Measurements from ENCODE around the gene MYO15A.

Gene MYO15A

GRCh38 chr17:18163547-18163946 lies 55.0 kb downstream of the MYO15A start:
- Mint-ChIP-seq H3K27ac (no peak overlapping the region), H3K4me1 (peaks cover 8% of the 10 kb centered on the region), H3K4me3 (no peak overlapping the region), H3K27me3 (no peaks in the 10 kb centered on the region), H3K9me3 (no peaks in the 10 kb centered on the region), H3K36me3 (no peaks in the 10 kb centered on the region)
- DNase-seq (ENCODE audit: low spot score in 2 of 2) (no peak), ATAC-seq (ENCODE audit: low read depth) (no peak)

- ATAC-seq (ENCODE audit: low read depth) (no peak), DNase-seq (ENCODE audit: low spot score in 2 of 2) (no peak)
- Mint-ChIP-seq H3K27ac (no peak overlapping the region), H3K4me1 (no peaks in the 10 kb centered on the region), H3K9me3 (no peaks in the 10 kb centered on the region), H3K4me3 (no peak overlapping the region), H3K36me3 (no peaks in the 10 kb centered on the region), H3K27me3 (no peaks in the 10 kb centered on the region)
Measured at GRCh38 chr17:18166894-18167293, 58.3 kb downstream of the MYO15A start.

GRCh38 chr17:18167421-18167820 lies 58.9 kb downstream of the MYO15A start:
- Mint-ChIP-seq H3K27ac (no peak overlapping the region), H3K36me3 (no peaks in the 10 kb centered on the region), H3K27me3 (no peaks in the 10 kb centered on the region), H3K4me1 (no peaks in the 10 kb centered on the region), H3K4me3 (no peak overlapping the region), H3K9me3 (no peaks in the 10 kb centered on the region)
- ATAC-seq (ENCODE audit: low read depth) (no peak), DNase-seq (ENCODE audit: low spot score in 2 of 2) (no peak)

- H3K4me3 Mint-ChIP-seq: no peak overlapping the region
- ATAC-seq (ENCODE audit: low read depth): no peak
Measured at GRCh38 chr17:18172531-18173278, 64.1 kb downstream of the MYO15A start.

GRCh38 chr17:18173740-18174139 lies 65.2 kb downstream of the MYO15A start:
- Mint-ChIP-seq H3K4me1 (peaks cover 5% of the 10 kb centered on the region), H3K27me3 (no peaks in the 10 kb centered on the region), H3K36me3 (no peaks in the 10 kb centered on the region), H3K4me3 (no peak overlapping the region), H3K27ac (no peak overlapping the region), H3K9me3 (no peaks in the 10 kb centered on the region)
- ATAC-seq (ENCODE audit: low read depth) (no peak), DNase-seq (ENCODE audit: low spot score in 2 of 2) (no peak)

More at GRCh38 chr17:18172531-18173278, 64.1 kb downstream of the MYO15A start:
- Mint-ChIP-seq H3K36me3 (no peaks in the 10 kb centered on the region), H3K9me3 (no peaks in the 10 kb centered on the region), H3K4me1 (peaks cover 5% of the 10 kb centered on the region), H3K27me3 (no peaks in the 10 kb centered on the region), H3K27ac (no peak overlapping the region)
- DNase-seq (ENCODE audit: low spot score in 2 of 2): no peak

- Mint-ChIP-seq H3K27me3 (no peaks in the 10 kb centered on the region), H3K4me1 (peaks cover 5% of the 10 kb centered on the region), H3K36me3 (no peaks in the 10 kb centered on the region), H3K27ac (peak overlapping the region; percentile 51), H3K9me3 (no peaks in the 10 kb centered on the region), H3K4me3 (no peak overlapping the region)
- DNase-seq (ENCODE audit: low spot score in 2 of 2): no peak
- ATAC-seq (ENCODE audit: low read depth): peak; percentile 91
Measured at GRCh38 chr17:18176176-18176575, 67.6 kb downstream of the MYO15A start.

- no peaks in the 10 kb centered on the region for H3K9me3 Mint-ChIP-seq
Measured at GRCh38 chr17:18177133-18177532, 68.6 kb downstream of the MYO15A start.

GRCh38 chr17:18177722-18178121 lies 69.2 kb downstream of the MYO15A start:
- no peaks in the 10 kb centered on the region for H3K9me3 Mint-ChIP-seq
- H3K27ac Mint-ChIP-seq: no peak overlapping the region
- H3K4me3 Mint-ChIP-seq: no peak overlapping the region
- DNase-seq (ENCODE audit: low spot score in 2 of 2): no peak
- H3K4me1 Mint-ChIP-seq: peaks cover 11% of the 10 kb centered on the region
- no peak for ATAC-seq (ENCODE audit: low read depth)
- no peaks in the 10 kb centered on the region for H3K36me3 Mint-ChIP-seq
- H3K27me3 Mint-ChIP-seq: no peaks in the 10 kb centered on the region

More at GRCh38 chr17:18177133-18177532, 68.6 kb downstream of the MYO15A start:
- H3K4me1 Mint-ChIP-seq: peaks cover 8% of the 10 kb centered on the region
- H3K27ac Mint-ChIP-seq: no peak overlapping the region
- no peaks in the 10 kb centered on the region for H3K36me3 Mint-ChIP-seq
- no peaks in the 10 kb centered on the region for H3K27me3 Mint-ChIP-seq
- ATAC-seq (ENCODE audit: low read depth) (no peak), DNase-seq (ENCODE audit: low spot score in 2 of 2) (no peak)
- H3K4me3 Mint-ChIP-seq: no peak overlapping the region

- no peak for ATAC-seq (ENCODE audit: low read depth)
- Mint-ChIP-seq H3K27me3 (no peaks in the 10 kb centered on the region), H3K27ac (no peak overlapping the region)
Measured at GRCh38 chr17:18179196-18179595, 70.6 kb downstream of the MYO15A start.

GRCh38 chr17:18179804-18180203 lies 71.2 kb downstream of the MYO15A start:
- no peak overlapping the region for H3K4me3 Mint-ChIP-seq
- H3K27ac Mint-ChIP-seq: no peak overlapping the region
- no peaks in the 10 kb centered on the region for H3K36me3 Mint-ChIP-seq
- DNase-seq (ENCODE audit: low spot score in 2 of 2) (no peak), ATAC-seq (ENCODE audit: low read depth) (no peak)
- peaks cover 13% of the 10 kb centered on the region for H3K4me1 Mint-ChIP-seq
- H3K9me3 Mint-ChIP-seq: no peaks in the 10 kb centered on the region
- H3K27me3 Mint-ChIP-seq: no peaks in the 10 kb centered on the region

More at GRCh38 chr17:18179196-18179595, 70.6 kb downstream of the MYO15A start:
- H3K9me3 Mint-ChIP-seq: no peaks in the 10 kb centered on the region
- no peak overlapping the region for H3K4me3 Mint-ChIP-seq
- H3K4me1 Mint-ChIP-seq: peaks cover 11% of the 10 kb centered on the region
- no peak for DNase-seq (ENCODE audit: low spot score in 2 of 2)
- no peaks in the 10 kb centered on the region for H3K36me3 Mint-ChIP-seq

- H3K4me1 Mint-ChIP-seq: peaks cover 18% of the 10 kb centered on the region
- no peak overlapping the region for H3K4me3 Mint-ChIP-seq
- H3K36me3 Mint-ChIP-seq: no peaks in the 10 kb centered on the region
- no peaks in the 10 kb centered on the region for H3K27me3 Mint-ChIP-seq
- ATAC-seq (ENCODE audit: low read depth) (no peak), DNase-seq (ENCODE audit: low spot score in 2 of 2) (no peak)
- no peak overlapping the region for H3K27ac Mint-ChIP-seq
- no peaks in the 10 kb centered on the region for H3K9me3 Mint-ChIP-seq
Measured at GRCh38 chr17:18181358-18181757, 72.8 kb downstream of the MYO15A start.

- no peaks in the 10 kb centered on the region for H3K9me3 Mint-ChIP-seq
- ATAC-seq (ENCODE audit: low read depth): no peak
- DNase-seq (ENCODE audit: low spot score in 2 of 2): no peak
Measured at GRCh38 chr17:18182110-18182977, 73.8 kb downstream of the MYO15A start.

GRCh38 chr17:18182978-18183333 lies 74.4 kb downstream of the MYO15A start:
- Mint-ChIP-seq H3K4me1 (peaks cover 34% of the 10 kb centered on the region), H3K4me3 (peak overlapping the region; percentile 95), H3K36me3 (peaks cover 3% of the 10 kb centered on the region), H3K27me3 (no peaks in the 10 kb centered on the region), H3K27ac (peak overlapping the region; percentile 97), H3K9me3 (no peaks in the 10 kb centered on the region)
- ATAC-seq (ENCODE audit: low read depth) (peak; percentile 43), DNase-seq (ENCODE audit: low spot score in 2 of 2) (peak in 1 of 2 donors; percentile 84)

More at GRCh38 chr17:18182110-18182977, 73.8 kb downstream of the MYO15A start:
- peaks cover 28% of the 10 kb centered on the region for H3K4me1 Mint-ChIP-seq
- peak overlapping the region; percentile 97 for H3K27ac Mint-ChIP-seq
- H3K36me3 Mint-ChIP-seq: peaks cover 3% of the 10 kb centered on the region
- no peaks in the 10 kb centered on the region for H3K27me3 Mint-ChIP-seq
- H3K4me3 Mint-ChIP-seq: peak overlapping the region; percentile 95

- peaks cover 40% of the 10 kb centered on the region for H3K4me1 Mint-ChIP-seq
- peak; percentile 97 to 98 for DNase-seq (ENCODE audit: low spot score in 2 of 2)
- H3K4me3 Mint-ChIP-seq: peak within 1 kb of the TSS; percentile 95
- peak within 1 kb of the TSS; percentile 97 for H3K27ac Mint-ChIP-seq
- no peaks in the 10 kb centered on the region for H3K27me3 Mint-ChIP-seq
- peaks cover 9% of the 10 kb centered on the region for H3K36me3 Mint-ChIP-seq
- no peaks in the 10 kb centered on the region for H3K9me3 Mint-ChIP-seq
- peak; percentile 85 for ATAC-seq (ENCODE audit: low read depth)
Measured at GRCh38 chr17:18183334-18184142, 75.0 kb downstream of the MYO15A start, which contains the start of gene ALKBH5. Gene ALKBH5 (plus strand): TSS chr17:18183828. CDS start chr17:18184244, 416 bp downstream.

Measured in memory B cell (primary cell).